GM19025 (cell line): ENCODE measurements around the gene GABPB2.

Experiments
- ATAC-seq: cut with Tn5 transposase; IDR thresholded peaks from one replicate; pipeline ENCODE4 v1.9.1; 2021; ENCODE audit warnings: mild to moderate bottlenecking, low read depth, moderate library complexity; ENCODE audit not compliant: unreplicated experiment

GABPB2 gene

DNA sequence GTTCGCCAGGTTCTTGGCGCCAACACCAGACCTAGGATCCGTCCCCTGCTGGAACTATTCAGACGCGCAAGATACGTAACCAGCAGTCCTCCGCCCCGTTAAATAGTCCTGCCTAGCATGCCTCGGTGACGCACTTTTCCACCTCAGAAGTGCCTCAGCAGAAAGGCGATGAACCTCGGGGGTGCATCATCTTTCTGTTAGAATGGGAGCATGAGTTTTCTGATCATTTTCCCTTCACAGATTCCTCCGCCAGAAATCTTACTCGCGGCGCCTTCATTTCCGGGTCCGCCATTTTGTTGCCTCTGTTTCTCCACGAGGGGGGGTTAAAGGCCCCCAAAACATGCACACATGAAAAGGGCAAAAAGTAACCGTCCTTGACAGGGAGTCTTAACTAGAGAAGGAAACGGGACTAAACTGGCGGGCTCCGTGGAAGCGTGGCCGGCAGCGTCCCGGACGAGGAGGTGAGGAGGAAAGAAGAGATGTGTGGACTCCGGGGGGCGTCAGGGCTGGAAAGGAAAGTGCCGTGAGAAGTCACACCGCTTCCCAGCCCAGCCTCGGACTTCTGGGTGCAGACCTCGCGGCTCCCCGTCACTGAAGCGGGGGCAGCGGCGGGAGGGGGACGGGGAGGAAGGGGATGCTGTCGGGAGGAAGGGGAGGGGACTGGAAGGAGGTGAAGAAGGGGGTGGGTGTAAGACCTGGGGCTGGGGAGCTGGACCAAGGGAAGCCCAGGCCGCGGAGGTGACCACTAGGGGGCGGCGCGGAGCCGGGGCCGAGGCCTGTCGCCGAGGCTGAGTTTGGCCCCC lies at the start of gene GABPB2:
Gene GABPB2 (plus strand): TSS at position 288 of the 803 bp plus-strand sequence. CDS start 17,429 bp downstream, outside the sequence.
- peak; percentile 69 for ATAC-seq

GRCh38 chr1:151024540-151025146 lies 45.9 kb upstream of the GABPB2 start:
- ATAC-seq = no peak

DNA sequence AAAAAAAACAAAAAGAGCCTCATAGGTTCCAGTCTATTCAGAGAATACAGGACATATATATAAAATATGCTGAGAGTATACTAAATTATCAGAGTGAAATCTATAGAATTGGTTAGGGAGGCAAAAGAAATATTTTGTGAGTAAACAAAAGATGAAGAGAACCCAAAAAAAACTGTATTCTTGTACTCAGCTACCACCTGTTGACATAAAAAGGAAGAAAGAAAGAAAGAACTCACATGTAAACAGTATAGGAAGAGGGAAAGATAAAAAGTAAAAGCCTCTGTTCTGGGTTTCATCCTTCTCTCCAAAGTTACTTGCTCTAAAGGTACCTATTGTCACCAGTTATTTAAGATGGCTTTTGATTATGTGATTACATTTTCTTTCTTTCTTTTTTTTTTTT lies 44.1 kb upstream of the GABPB2 start:
- ATAC-seq = no peak

- ATAC-seq = no peak
These were observed 38.4 kb upstream of the GABPB2 start for GRCh38 chr1:151032164-151032563.

GRCh38 chr1:151035167-151035566 lies 35.4 kb upstream of the GABPB2 start:
- ATAC-seq = no peak

- no peak for ATAC-seq
These were observed 34.2 kb upstream of the GABPB2 start, which contains the start of gene BNIPL for GRCh38 chr1:151036356-151036755. Gene BNIPL (plus strand): TSS chr1:151036586. CDS start chr1:151036726, 140 bp downstream.

- ATAC-seq = no peak
These were observed 33.5 kb upstream of the GABPB2 start for GRCh38 chr1:151037032-151037431.

DNA sequence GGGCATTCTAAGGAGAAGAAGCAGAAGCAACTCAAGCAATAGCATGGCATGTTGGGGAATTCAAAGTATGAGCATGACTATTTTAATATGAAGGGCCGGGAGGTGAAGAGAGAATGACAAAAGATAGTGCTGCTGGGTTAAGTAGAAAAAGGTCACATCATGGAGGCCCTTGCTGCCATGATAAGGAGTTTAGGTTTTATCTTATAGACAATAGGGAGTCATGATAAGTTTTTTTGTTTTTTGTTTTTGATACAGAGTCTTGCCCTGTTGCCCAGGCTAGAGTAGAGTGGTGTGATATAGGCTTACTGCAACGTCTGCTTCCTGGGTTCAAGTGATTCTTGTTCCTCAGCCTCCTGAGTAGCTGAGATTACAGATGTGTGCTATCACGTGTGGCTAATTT lies 31.0 kb upstream of the GABPB2 start:
- ATAC-seq = no peak

GRCh38 chr1:151043163-151043562 lies 27.4 kb upstream of the GABPB2 start:
- ATAC-seq = no peak

GRCh38 chr1:151047591-151047924 lies 23.0 kb upstream of the GABPB2 start, which contains the start of gene C1orf56:
Gene C1orf56 (plus strand): TSS chr1:151047751. CDS start chr1:151047848, 97 bp downstream.
- ATAC-seq = no peak

DNA sequence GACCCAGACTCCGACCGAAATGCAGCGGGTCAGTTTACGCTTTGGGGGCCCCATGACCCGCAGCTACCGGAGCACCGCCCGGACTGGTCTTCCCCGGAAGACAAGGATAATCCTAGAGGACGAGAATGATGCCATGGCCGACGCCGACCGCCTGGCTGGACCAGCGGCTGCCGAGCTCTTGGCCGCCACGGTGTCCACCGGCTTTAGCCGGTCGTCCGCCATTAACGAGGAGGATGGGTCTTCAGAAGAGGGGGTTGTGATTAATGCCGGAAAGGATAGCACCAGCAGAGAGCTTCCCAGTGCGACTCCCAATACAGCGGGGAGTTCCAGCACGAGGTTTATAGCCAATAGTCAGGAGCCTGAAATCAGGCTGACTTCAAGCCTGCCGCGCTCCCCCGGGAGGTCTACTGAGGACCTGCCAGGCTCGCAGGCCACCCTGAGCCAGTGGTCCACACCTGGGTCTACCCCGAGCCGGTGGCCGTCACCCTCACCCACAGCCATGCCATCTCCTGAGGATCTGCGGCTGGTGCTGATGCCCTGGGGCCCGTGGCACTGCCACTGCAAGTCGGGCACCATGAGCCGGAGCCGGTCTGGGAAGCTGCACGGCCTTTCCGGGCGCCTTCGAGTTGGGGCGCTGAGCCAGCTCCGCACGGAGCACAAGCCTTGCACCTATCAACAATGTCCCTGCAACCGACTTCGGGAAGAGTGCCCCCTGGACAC lies 22.5 kb upstream of the GABPB2 start:
- ATAC-seq = no peak

- ATAC-seq = no peak
These were observed 21.9 kb upstream of the GABPB2 start for GRCh38 chr1:151048645-151049032.

GRCh38 chr1:151049458-151049857 lies 21.1 kb upstream of the GABPB2 start:
- no peak for ATAC-seq

DNA sequence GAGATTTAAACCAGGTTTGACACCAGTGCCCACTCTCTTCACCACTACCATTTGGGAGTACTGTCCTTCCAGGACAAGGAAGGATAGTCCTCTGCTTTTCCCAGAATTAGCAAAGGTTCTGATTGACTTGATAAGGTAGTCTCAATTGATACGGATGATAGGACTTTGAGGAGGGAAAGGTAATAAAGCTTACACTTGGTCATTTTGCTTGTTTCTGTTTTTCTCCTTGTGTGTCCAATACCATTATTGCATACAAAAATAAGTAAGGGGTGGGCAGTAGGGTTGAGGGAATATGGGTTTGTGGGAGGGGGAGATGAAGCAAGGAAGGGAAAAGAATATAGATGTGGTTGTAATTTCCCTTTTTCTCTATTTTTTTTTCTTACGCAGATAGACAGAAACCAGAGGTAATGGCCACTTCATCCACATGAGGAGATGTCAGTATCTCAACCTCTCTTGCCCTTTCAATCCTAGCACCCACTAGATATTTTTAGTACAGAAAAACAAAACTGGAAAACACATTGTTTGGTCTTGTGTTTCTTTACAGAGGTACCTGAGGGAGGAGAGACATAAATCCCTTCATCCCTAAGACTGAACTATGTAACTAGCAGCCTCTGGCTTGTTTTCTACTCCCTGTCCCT lies 20.4 kb upstream of the GABPB2 start:
- ATAC-seq = no peak

DNA sequence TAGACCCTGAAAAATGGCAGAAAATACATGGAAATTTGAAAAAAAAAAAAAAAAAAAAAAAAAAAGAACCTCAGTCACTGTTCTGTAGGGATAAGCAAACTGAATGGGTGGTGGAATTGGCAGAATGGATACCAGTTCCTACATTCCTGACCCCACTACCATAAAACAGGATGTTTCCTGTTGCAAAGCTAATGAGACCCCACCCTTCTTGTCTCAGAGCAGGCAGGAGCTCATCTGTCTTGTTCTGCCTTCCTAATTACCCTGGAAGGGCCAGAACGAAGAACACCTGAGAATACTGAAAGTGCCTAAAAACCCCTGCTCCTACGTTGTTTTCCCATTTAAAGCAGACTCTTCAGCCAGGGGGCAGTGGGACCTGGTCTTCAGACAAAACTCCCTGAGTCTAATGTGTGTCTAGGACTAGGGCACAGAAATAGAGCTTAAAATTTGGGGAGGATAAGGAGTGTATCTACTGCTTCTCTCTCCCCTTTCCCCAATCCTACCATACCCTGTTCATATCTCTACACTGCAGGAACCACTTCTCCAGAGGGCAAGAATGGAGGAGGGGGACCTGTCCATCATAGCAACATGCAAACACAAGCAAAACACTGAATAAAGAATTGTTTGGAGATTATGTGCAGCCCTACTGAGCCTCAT lies 19.1 kb upstream of the GABPB2 start:
- no peak for ATAC-seq

DNA sequence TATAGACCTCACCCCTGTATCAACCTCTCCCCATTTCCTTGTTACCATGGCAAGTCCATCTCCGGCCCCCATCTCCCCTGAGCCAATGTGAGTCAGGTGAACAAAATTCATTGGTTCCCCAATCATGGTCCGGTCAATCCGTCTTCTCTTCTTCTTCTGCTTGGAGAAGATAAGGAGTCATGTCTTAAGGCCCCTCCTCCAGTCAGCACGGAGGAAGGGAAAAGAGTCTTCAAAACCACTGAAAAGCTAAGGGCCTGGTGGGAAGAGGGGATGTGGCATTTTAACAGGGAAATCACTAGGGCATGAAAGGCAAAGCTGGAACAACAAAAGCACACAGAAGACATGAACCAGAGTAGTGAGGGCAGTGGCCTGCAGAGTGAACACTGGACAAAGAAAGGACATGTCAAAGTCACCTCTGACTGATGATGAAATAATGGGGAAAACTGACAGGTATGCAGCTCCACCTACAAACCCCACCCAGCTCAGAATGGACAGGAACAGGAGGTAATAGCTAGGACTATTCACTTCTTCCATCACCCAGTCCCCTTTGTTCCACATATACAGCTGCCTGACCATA lies 15.5 kb upstream of the GABPB2 start:
- ATAC-seq = no peak

- ATAC-seq = no peak
These were observed 15.0 kb upstream of the GABPB2 start for GRCh38 chr1:151055581-151055980.

DNA sequence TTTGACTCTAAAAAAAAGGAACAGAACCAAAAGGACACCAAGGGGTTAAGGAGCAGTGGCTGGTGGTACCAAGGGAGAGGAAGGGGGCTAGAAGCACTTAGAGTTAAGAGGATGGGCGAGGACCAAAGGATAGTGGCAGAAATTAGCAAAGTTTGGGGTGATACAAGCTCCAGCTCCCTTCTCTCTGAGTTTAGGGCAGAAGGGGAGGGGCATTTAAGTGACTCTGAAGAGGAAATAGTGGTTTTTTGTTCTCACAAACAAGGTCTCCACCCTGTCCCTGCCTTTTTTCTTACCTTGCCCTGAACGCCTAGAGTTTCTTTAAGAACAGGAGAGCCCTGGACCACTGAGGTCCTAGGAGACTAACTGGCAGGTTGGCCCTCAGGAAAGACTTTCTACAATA lies 14.4 kb upstream of the GABPB2 start:
- no peak for ATAC-seq

- ATAC-seq = no peak
These were observed 11.9 kb upstream of the GABPB2 start for GRCh38 chr1:151058692-151059091.
